NCI-H524 (cell line): ENCODE data around the gene FERMT3.
"Not testable (repeated sequence)": the region's sequence is repeated elsewhere in the genome, so short reads cannot be mapped to it uniquely, and the experiment has no call there.

Experiments
- DNase-seq, 2 experiments: peaks; one replicate each; lab custom pipeline; 2025; lab: John Stamatoyannopoulos, UW

FERMT3 gene

GRCh38 chr11:64235437-64236161, 29.1 kb downstream of the FERMT3 start:
- DNase-seq, result no peak

GRCh38 chr11:64237484-64237951, 31.0 kb downstream of the FERMT3 start:
- DNase-seq, result no peak

- DNase-seq, result no peak
Measured at GRCh38 chr11:64238076-64238475, 31.6 kb downstream of the FERMT3 start.

- DNase-seq, result no peak
Measured at GRCh38 chr11:64238999-64239398, 32.5 kb downstream of the FERMT3 start.

GRCh38 chr11:64239662-64240434, 33.3 kb downstream of the FERMT3 start:
- no peak for DNase-seq

GRCh38 chr11:64240435-64241240, 34.1 kb downstream of the FERMT3 start, which contains the start of gene FKBP2:
FKBP2 (plus strand) TSS chr11:64241095; CDS start chr11:64242388, 1,293 bp downstream.
- peak; percentile 86 to 95 for DNase-seq

- peak; percentile 95 to 97 for DNase-seq
Measured at GRCh38 chr11:64241241-64241490, 34.6 kb downstream of the FERMT3 start.

GRCh38 chr11:64241491-64242374, 35.2 kb downstream of the FERMT3 start:
- DNase-seq, result peak in 1 of 2 experiments; percentile 50

- no peak for DNase-seq
Measured at GRCh38 chr11:64243236-64243854, 36.8 kb downstream of the FERMT3 start.

GRCh38 chr11:64244107-64244506, 37.6 kb downstream of the FERMT3 start:
- DNase-seq, result no peak

GRCh38 chr11:64244966-64245365, 38.4 kb downstream of the FERMT3 start:
- DNase-seq, result no peak

- peak in 1 of 2 experiments; percentile 65 for DNase-seq
Measured at GRCh38 chr11:64245401-64245796, 38.9 kb downstream of the FERMT3 start.

- DNase-seq, result peak in 1 of 2 experiments; percentile 65
Measured at GRCh38 chr11:64245797-64246620, 39.5 kb downstream of the FERMT3 start.

GRCh38 chr11:64246621-64246870, 40.0 kb downstream of the FERMT3 start:
- not testable (repeated sequence) for DNase-seq

- DNase-seq, result peak; percentile 82 to 85
Measured at GRCh38 chr11:64246871-64247728, 40.6 kb downstream of the FERMT3 start, which contains the start of gene PPP1R14B. PPP1R14B (minus strand) TSS chr11:64246943; CDS start chr11:64246673, 270 bp downstream.

- DNase-seq, result no peak
Measured at GRCh38 chr11:64247729-64248531, 41.4 kb downstream of the FERMT3 start.

- DNase-seq, result no peak
Measured at GRCh38 chr11:64248578-64248977, 42.1 kb downstream of the FERMT3 start.

- no peak for DNase-seq
Measured at GRCh38 chr11:64249038-64249437, 42.5 kb downstream of the FERMT3 start.
